AG09309 (cell line): ENCODE results near the gene ITGA11.

Experiments
- DNase-seq: peaks from one replicate; pipeline ENCODE4 v3.0.0-alpha.2; 2010; ENCODE audit warnings: low read depth
- H3K4me3 ChIP-seq: 2 replicates; pipeline ENCODE4 v1.5.1; 2011; ENCODE audit warnings: mild to moderate bottlenecking, low read depth, low read length, moderate library complexity; ENCODE audit not compliant: control insufficient read depth
- TF ChIP-seq, protein P1 (sequence below): IDR thresholded peaks from 2 replicates; pipeline ENCODE4 v1.5.1; 2011; ENCODE audit warnings: mild to moderate bottlenecking, low read depth, low read length, inconsistent platforms; ENCODE audit not compliant: insufficient read depth, control insufficient read depth; ENCODE audit errors: missing control alignments

Gene ITGA11

DNA sequence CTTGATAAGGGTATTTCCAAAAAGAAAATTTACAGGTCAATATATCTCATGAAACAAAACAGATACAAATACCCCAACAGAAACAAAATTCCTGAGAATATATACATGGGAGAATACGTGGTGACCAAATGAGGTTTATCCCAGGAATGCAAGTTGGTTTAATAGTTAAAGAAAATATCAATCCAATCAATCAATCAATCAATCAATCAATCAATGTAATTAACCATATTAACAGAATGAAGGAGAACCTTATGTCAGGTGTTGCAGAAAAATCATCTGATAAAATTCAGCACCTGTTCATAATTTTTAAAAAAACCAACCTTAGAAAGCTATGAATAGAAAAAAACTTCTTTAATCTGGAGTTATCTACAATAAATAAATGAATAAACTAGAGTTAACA, 35.9 kb downstream of the ITGA11 start:
- no peak overlapping the region for H3K4me3 ChIP-seq
- no peak for DNase-seq
- TF ChIP-seq, protein P1, sequence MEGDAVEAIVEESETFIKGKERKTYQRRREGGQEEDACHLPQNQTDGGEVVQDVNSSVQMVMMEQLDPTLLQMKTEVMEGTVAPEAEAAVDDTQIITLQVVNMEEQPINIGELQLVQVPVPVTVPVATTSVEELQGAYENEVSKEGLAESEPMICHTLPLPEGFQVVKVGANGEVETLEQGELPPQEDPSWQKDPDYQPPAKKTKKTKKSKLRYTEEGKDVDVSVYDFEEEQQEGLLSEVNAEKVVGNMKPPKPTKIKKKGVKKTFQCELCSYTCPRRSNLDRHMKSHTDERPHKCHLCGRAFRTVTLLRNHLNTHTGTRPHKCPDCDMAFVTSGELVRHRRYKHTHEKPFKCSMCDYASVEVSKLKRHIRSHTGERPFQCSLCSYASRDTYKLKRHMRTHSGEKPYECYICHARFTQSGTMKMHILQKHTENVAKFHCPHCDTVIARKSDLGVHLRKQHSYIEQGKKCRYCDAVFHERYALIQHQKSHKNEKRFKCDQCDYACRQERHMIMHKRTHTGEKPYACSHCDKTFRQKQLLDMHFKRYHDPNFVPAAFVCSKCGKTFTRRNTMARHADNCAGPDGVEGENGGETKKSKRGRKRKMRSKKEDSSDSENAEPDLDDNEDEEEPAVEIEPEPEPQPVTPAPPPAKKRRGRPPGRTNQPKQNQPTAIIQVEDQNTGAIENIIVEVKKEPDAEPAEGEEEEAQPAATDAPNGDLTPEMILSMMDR, result no peak

DNA sequence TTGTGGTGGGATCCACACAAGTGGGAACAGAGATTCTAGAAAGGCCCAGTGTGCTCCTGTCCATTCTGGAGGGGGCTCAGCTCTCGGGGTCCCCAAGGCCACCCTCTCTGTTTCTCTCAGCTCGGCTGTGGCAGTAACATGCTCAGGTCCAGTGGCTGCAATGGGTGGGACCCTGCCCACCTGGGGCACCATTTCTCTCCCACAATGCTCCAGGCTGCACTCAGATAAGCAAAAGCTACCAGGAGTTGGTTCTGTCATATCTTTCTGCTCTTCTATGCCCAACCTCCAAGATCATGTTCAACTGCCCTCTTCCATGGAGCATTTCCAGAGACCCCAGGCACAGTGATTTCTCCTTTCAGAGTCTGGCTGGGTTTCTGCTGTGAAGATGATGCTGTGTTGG, 40.8 kb downstream of the ITGA11 start:
- TF ChIP-seq, protein P1, result no peak
- no peak overlapping the region for H3K4me3 ChIP-seq
- no peak for DNase-seq

GRCh38 chr15:68389936-68390817, 41.8 kb downstream of the ITGA11 start:
- TF ChIP-seq, protein P1, result no peak
- no peak for DNase-seq
- no peak overlapping the region for H3K4me3 ChIP-seq

- TF ChIP-seq, protein P1, result no peak
- no peak overlapping the region for H3K4me3 ChIP-seq
- DNase-seq, result no peak
Observed at GRCh38 chr15:68389041-68389930, 42.7 kb downstream of the ITGA11 start.

DNA sequence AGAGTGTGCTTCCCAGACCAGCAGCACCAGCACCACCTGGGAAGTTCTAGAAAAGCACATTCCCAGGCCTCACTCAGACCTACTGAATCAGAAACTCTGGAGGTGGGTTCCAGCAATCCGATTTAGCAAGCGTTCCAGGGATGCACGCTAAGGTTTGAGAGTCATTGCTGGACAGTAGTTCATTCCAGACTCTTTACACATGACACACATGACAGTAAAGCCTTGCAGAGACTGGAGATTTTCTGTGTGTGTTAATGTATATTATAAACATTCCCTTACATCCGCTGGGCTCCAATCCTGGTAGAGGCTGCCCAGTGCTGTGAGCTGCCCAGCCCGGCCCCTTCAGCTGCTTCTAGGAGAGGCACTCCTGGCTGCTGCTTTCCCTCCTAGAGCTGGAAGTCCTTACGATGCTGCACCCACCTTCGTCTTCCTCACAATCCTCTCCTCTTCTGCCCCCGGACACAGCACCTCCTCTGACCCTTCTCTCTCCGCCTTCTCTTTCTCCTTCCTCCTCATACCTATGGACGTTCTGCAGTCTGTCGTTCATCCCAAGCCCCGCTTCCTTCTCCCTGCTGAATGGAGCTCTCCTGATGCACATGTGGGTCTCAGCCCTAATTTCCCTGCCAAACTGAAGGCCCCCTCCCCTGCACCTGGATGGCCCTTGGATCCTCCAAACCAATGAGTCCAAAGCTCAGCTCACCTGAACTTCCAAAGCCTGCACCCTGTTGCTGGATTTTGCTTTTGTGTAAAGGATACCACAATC, 44.4 kb downstream of the ITGA11 start:
- no peak overlapping the region for H3K4me3 ChIP-seq
- TF ChIP-seq, protein P1, result no peak
- DNase-seq, result no peak
